GM18909 (cell line): ENCODE results near the gene TERT.
"Not testable (repeated sequence)": the region's sequence is repeated elsewhere in the genome, so short reads cannot be mapped to it uniquely, and the experiment has no call there.

Experiments used
- ATAC-seq: cut with Tn5 transposase; IDR thresholded peaks from one replicate; pipeline ENCODE4 v1.9.1; 2021; ENCODE audit warnings: mild to moderate bottlenecking; ENCODE audit not compliant: unreplicated experiment, poor library complexity

Gene TERT

GRCh38 chr5:1294835-1295649 is at the start of gene TERT:
Gene TERT (minus strand): TSS chr5:1295068. CDS start chr5:1294989, 79 bp downstream.
- no peak for ATAC-seq

- peak; percentile 29 for ATAC-seq
Measured at GRCh38 chr5:1343931-1344901, 49.3 kb upstream of the TERT start.

GRCh38 chr5:1343315-1343751 is 48.5 kb upstream of the TERT start:
- no peak for ATAC-seq

- not testable (repeated sequence) for ATAC-seq
Measured at GRCh38 chr5:1342711-1343110, 47.8 kb upstream of the TERT start.

GRCh38 chr5:1342268-1342667 is 47.4 kb upstream of the TERT start:
- ATAC-seq, result no peak

GRCh38 chr5:1341863-1342262 is 47.0 kb upstream of the TERT start:
- ATAC-seq, result no peak

GRCh38 chr5:1339818-1340210 is 44.9 kb upstream of the TERT start:
- not testable (repeated sequence) for ATAC-seq

- ATAC-seq, result not testable (repeated sequence)
Measured at GRCh38 chr5:1339139-1339817, 44.4 kb upstream of the TERT start.

- ATAC-seq, result no peak
Measured at GRCh38 chr5:1338506-1339070, 43.7 kb upstream of the TERT start.

GRCh38 chr5:1338196-1338490 is 43.3 kb upstream of the TERT start:
- no peak for ATAC-seq

- no peak for ATAC-seq
Measured at GRCh38 chr5:1337489-1338195, 42.8 kb upstream of the TERT start.

GRCh38 chr5:1336749-1337488 is 42.1 kb upstream of the TERT start:
- no peak for ATAC-seq

- ATAC-seq, result no peak
Measured at GRCh38 chr5:1336106-1336561, 41.3 kb upstream of the TERT start.

- ATAC-seq, result no peak
Measured at GRCh38 chr5:1335540-1336095, 40.8 kb upstream of the TERT start.

GRCh38 chr5:1334831-1335539 is 40.1 kb upstream of the TERT start:
- ATAC-seq, result no peak

GRCh38 chr5:1333986-1334385 is 39.1 kb upstream of the TERT start:
- ATAC-seq, result no peak

- ATAC-seq, result not testable (repeated sequence)
Measured at GRCh38 chr5:1333286-1333685, 38.4 kb upstream of the TERT start.

GRCh38 chr5:1332461-1333001 is 37.7 kb upstream of the TERT start:
- ATAC-seq, result no peak
